GM18508 (cell line): Measurements from ENCODE around the gene SHISA4.
"Not testable (repeated sequence)": the region's sequence is repeated elsewhere in the genome, so short reads cannot be mapped to it uniquely, and the experiment has no call there.

Source experiments
- ATAC-seq: cut with Tn5 transposase; IDR thresholded peaks from one replicate; pipeline ENCODE4 v1.9.1; 2021; ENCODE audit warnings: moderate number of reproducible peaks; ENCODE audit not compliant: insufficient read depth, unreplicated experiment

Gene SHISA4

GRCh38 chr1:201918343-201918742 lies 29.6 kb downstream of the SHISA4 start:
- no peak for ATAC-seq

GRCh38 chr1:201921952-201922558 lies 33.4 kb downstream of the SHISA4 start:
- ATAC-seq, result no peak

GRCh38 chr1:201925301-201925567 lies 36.5 kb downstream of the SHISA4 start:
- no peak for ATAC-seq

- ATAC-seq, result no peak
These were observed 37.4 kb downstream of the SHISA4 start for GRCh38 chr1:201925981-201926645.

GRCh38 chr1:201928266-201928665 lies 39.6 kb downstream of the SHISA4 start:
- ATAC-seq, result no peak

- ATAC-seq, result no peak
These were observed 41.4 kb downstream of the SHISA4 start for GRCh38 chr1:201930137-201930536.

- no peak for ATAC-seq
These were observed 42.1 kb downstream of the SHISA4 start for GRCh38 chr1:201930803-201931202.

- ATAC-seq, result no peak
These were observed 45.2 kb downstream of the SHISA4 start for GRCh38 chr1:201933840-201934430.

GRCh38 chr1:201937624-201938213 lies 49.0 kb downstream of the SHISA4 start:
- ATAC-seq, result no peak

GRCh38 chr1:201938440-201939035 lies 49.8 kb downstream of the SHISA4 start:
- ATAC-seq, result no peak

- no peak for ATAC-seq
These were observed 50.5 kb downstream of the SHISA4 start for GRCh38 chr1:201939148-201939547.

GRCh38 chr1:201939574-201939973 lies 50.9 kb downstream of the SHISA4 start:
- ATAC-seq, result no peak

GRCh38 chr1:201940316-201940715 lies 51.6 kb downstream of the SHISA4 start:
- not testable (repeated sequence) for ATAC-seq

GRCh38 chr1:201941420-201942128 lies 52.9 kb downstream of the SHISA4 start:
- no peak for ATAC-seq

GRCh38 chr1:201942129-201942495 lies 53.4 kb downstream of the SHISA4 start:
- no peak for ATAC-seq
